Measurements from ENCODE around the gene CKMT2. TPM values are rescaled to one million over a fixed set of nuclear protein-coding genes. Genes with fewer than 3 reads are reported as not detected.

Gene CKMT2
- total RNA-seq, 4 donors from 2014 or later = 2.5 to 12.3 (median 6.5) TPM

DNA sequence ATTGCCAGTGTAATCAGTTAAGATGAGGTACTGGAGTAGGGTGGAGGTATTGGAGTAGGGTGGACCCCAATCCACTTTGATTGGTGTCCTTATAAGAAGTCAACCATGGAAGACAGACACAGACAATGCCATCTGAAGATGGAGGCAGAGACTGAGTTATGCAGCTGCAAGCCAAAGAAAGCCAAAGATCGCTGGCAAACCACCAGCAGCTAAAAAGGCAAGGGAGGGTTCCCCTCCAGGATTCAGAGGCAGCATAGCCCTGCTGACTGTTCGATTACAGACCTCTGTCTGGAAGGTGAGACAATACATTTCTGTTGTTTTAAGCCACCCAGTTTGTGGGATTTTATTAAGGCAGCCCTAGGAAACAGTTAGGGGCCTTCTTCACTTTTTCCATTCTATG is 30.5 kb upstream of the CKMT2 start:
- no peaks in the 10 kb centered on the region for H3K4me1 ChIP-seq
- no peaks in the 10 kb centered on the region for H3K9me3 ChIP-seq
- H3K4me3 ChIP-seq = no peak overlapping the region
- H3K27me3 ChIP-seq = no peaks in the 10 kb centered on the region
- H3K36me3 ChIP-seq = no peaks in the 10 kb centered on the region
- DNase-seq (ENCODE audit: low spot score in 2 of 2) = no peak
- WGBS = 48% methylated on average over 2 of the region's 2 CpGs
- no peak overlapping the region for H3K27ac ChIP-seq
- no peak for TF ChIP-seq POLR2AphosphoS5 (IDR thresholded peaks at IDR 0.05)
- TF ChIP-seq EP300 (IDR thresholded peaks at IDR 0.05) = no peak
- TF ChIP-seq POLR2A (IDR thresholded peaks at IDR 0.05) = no peak
- TF ChIP-seq, protein P1, sequence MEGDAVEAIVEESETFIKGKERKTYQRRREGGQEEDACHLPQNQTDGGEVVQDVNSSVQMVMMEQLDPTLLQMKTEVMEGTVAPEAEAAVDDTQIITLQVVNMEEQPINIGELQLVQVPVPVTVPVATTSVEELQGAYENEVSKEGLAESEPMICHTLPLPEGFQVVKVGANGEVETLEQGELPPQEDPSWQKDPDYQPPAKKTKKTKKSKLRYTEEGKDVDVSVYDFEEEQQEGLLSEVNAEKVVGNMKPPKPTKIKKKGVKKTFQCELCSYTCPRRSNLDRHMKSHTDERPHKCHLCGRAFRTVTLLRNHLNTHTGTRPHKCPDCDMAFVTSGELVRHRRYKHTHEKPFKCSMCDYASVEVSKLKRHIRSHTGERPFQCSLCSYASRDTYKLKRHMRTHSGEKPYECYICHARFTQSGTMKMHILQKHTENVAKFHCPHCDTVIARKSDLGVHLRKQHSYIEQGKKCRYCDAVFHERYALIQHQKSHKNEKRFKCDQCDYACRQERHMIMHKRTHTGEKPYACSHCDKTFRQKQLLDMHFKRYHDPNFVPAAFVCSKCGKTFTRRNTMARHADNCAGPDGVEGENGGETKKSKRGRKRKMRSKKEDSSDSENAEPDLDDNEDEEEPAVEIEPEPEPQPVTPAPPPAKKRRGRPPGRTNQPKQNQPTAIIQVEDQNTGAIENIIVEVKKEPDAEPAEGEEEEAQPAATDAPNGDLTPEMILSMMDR (IDR thresholded peaks at IDR 0.05) = no peak

DNA sequence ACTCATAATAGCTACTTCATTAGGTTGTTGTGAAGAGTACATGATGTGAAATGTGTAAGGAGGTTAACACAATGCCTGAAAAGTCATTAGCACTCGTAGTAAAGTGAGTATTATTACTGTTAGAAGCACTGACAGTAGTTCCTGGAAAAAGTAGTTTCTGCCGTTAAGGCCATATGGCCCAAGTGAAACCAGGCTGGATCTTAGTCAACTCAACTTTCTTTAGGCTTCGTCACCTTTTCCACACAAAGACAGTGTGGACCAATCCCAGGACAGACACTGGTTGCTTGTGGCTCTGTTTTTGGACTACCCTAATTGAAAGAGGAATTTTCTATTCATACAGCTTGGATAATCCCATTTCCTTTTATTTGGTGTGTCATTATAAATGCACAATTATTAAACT is 29.4 kb upstream of the CKMT2 start:
- no peaks in the 10 kb centered on the region for H3K36me3 ChIP-seq
- H3K9me3 ChIP-seq = no peaks in the 10 kb centered on the region
- TF ChIP-seq, protein P1 (IDR thresholded peaks at IDR 0.05) = no peak
- TF ChIP-seq EP300 (IDR thresholded peaks at IDR 0.05) = no peak
- TF ChIP-seq POLR2AphosphoS5 (IDR thresholded peaks at IDR 0.05) = no peak
- TF ChIP-seq POLR2A (IDR thresholded peaks at IDR 0.05) = no peak
- no peak overlapping the region for H3K4me3 ChIP-seq
- H3K4me1 ChIP-seq = no peaks in the 10 kb centered on the region
- H3K27me3 ChIP-seq = no peaks in the 10 kb centered on the region
- WGBS = 89% methylated on average over 3 of the region's 3 CpGs
- no peak overlapping the region for H3K27ac ChIP-seq
- DNase-seq (ENCODE audit: low spot score in 2 of 2) = no peak

DNA sequence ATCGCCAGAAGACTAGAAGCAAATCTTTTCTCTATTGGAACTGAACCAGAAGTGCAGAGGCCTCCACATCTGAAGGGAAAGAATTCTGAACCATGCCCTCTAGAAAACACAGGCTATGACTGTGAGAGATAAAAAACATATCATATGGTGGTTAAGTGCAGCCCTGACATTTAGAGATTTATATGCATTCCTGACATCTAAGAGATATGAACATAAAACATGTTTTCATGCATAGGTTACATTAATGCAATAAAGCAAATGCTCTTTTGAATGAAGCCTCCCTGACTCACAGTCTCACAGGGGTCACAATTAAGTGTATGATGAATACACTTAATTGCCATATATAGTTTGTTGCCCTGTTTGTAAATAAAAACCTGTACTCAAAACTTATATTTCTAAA is 28.9 kb upstream of the CKMT2 start:
- no peaks in the 10 kb centered on the region for H3K9me3 ChIP-seq
- no peaks in the 10 kb centered on the region for H3K4me1 ChIP-seq
- DNase-seq (ENCODE audit: low spot score in 2 of 2) = no peak
- TF ChIP-seq POLR2AphosphoS5 (IDR thresholded peaks at IDR 0.05) (no peak), POLR2A (IDR thresholded peaks at IDR 0.05) (no peak), EP300 (IDR thresholded peaks at IDR 0.05) (no peak)
- TF ChIP-seq, protein P1 (IDR thresholded peaks at IDR 0.05) = no peak
- no peak overlapping the region for H3K4me3 ChIP-seq
- no peaks in the 10 kb centered on the region for H3K36me3 ChIP-seq
- H3K27ac ChIP-seq = no peak overlapping the region
- 86% methylated on average over 1 of the region's 1 CpG for WGBS
- H3K27me3 ChIP-seq = no peaks in the 10 kb centered on the region

DNA sequence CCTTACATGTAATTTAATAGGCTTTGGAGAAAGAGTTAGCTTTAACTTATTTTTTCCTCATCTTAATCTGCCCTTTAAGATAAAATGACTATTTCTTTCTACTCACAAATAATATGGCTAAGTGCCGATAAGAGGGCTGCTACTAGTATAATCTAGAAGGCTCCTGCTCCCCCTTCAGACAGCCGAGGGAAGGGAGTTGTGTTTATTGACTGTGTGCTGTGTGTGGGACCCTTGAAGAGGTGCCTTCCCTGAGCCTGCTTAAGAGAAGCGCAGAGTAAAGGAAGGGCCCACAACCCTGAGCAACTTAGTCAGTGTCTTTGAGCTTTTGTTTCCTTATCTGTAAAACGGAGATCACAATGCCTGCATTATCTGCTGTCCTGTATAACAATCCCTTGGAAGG is 28.1 kb upstream of the CKMT2 start:
- no peak for DNase-seq (ENCODE audit: low spot score in 2 of 2)
- H3K27me3 ChIP-seq = no peaks in the 10 kb centered on the region
- H3K9me3 ChIP-seq = no peaks in the 10 kb centered on the region
- H3K4me3 ChIP-seq = no peak overlapping the region
- H3K4me1 ChIP-seq = no peaks in the 10 kb centered on the region
- no peaks in the 10 kb centered on the region for H3K36me3 ChIP-seq
- H3K27ac ChIP-seq = no peak overlapping the region
- WGBS = 94% methylated on average over 4 of the region's 4 CpGs
- TF ChIP-seq, protein P1 (IDR thresholded peaks at IDR 0.05) = no peak
- TF ChIP-seq EP300 (IDR thresholded peaks at IDR 0.05) (no peak), POLR2A (IDR thresholded peaks at IDR 0.05) (no peak), POLR2AphosphoS5 (IDR thresholded peaks at IDR 0.05) (no peak)

DNA sequence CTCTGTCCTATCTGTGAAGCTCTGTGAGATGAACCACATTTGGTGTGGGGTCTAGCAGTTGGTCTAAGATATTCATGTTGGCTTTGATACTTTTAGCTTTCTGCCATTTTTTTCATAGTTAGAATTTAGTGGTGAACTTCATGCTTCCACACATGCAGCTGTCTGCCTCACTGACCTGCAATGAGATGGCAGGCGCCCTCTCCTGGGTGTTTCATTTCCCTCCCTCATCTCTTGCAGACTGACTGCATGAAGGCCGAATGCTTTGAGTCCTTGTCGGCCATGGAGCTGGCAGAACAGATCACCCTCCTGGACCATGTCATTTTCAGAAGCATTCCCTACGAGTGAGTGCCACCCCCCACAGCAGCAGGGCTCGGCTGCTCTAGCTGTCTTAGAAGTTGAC is 26.1 kb upstream of the CKMT2 start:
- Histone ChIP-seq H3K27ac (no peak overlapping the region), H3K36me3 (no peaks in the 10 kb centered on the region), H3K9me3 (no peaks in the 10 kb centered on the region), H3K4me1 (no peaks in the 10 kb centered on the region), H3K27me3 (no peaks in the 10 kb centered on the region), H3K4me3 (no peak overlapping the region)
- TF ChIP-seq EP300 (IDR thresholded peaks at IDR 0.05) = no peak
- 84% methylated on average over 5 of the region's 5 CpGs for WGBS
- DNase-seq (ENCODE audit: low spot score in 2 of 2) = no peak

DNA sequence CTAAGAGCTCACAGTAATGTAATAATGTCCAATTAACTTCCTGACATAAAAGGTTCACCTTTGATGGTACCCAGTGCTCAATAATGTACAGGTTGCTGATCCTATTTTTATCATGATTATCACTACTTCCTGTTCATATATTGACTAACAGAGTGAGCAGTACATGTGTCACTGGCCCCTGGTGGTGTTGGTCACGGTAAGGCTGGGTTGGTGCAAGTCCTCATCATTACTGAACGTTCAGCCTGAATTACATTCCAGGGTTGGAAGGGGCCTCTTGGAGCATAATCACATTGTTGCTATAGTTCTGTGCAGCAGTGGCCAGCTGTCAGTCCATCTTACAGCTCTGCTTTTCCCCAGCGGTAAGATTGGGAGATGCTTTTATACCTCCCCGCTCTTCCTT is 24.2 kb upstream of the CKMT2 start:
- no peaks in the 10 kb centered on the region for H3K36me3 ChIP-seq
- no peak for DNase-seq (ENCODE audit: low spot score in 2 of 2)
- no peaks in the 10 kb centered on the region for H3K4me1 ChIP-seq
- H3K9me3 ChIP-seq = no peaks in the 10 kb centered on the region
- no peak for TF ChIP-seq POLR2A (IDR thresholded peaks at IDR 0.05)
- no peak for TF ChIP-seq EP300 (IDR thresholded peaks at IDR 0.05)
- TF ChIP-seq, protein P1 (IDR thresholded peaks at IDR 0.05) = no peak
- no peak for TF ChIP-seq POLR2AphosphoS5 (IDR thresholded peaks at IDR 0.05)
- no peaks in the 10 kb centered on the region for H3K27me3 ChIP-seq
- H3K27ac ChIP-seq = no peak overlapping the region
- WGBS = 91% methylated on average over 4 of the region's 4 CpGs
- no peak overlapping the region for H3K4me3 ChIP-seq

Measured in suprapubic skin (tissue), 4 donors.